ENCODE data around the gene OR10K2.
"Not testable (repeated sequence)": the region's sequence is repeated elsewhere in the genome, so short reads cannot be mapped to it uniquely, and the experiment has no call there.

Gene OR10K2

DNA sequence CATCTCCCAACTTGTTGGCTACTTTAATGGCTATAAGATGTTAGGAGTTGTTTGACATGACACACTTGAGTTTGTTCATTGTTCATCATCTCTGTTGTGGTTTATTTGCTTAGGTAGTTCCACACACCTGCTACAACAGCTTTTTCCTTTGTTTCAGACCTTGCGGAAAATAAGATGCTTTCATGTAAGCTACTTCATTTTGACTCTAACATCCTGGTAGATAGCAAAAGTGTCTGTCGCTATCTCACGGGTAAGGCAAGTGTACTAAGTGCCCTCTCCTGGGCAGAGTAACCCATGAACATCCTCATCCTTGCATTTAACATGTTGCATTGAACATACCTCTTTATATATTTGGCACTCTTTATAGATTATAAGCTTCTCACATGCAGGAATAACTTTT lies 25.2 kb downstream of the OR10K2 start:
- no peak overlapping the region for H3K4me3 ChIP-seq (ENCODE audit: low read length)
- H3K4me1 ChIP-seq (ENCODE audit: insufficient read depth, low read length) = no peaks in the 10 kb centered on the region
- H3K27me3 ChIP-seq (ENCODE audit: insufficient read depth, low read length) = no peaks in the 10 kb centered on the region
- no peak overlapping the region for H2AFZ ChIP-seq (ENCODE audit: low read depth, low read length)
- H3K9me3 ChIP-seq (ENCODE audit: low read length) = no peaks in the 10 kb centered on the region
- H3K36me3 ChIP-seq (ENCODE audit: insufficient read depth, low read length) = no peaks in the 10 kb centered on the region

DNA sequence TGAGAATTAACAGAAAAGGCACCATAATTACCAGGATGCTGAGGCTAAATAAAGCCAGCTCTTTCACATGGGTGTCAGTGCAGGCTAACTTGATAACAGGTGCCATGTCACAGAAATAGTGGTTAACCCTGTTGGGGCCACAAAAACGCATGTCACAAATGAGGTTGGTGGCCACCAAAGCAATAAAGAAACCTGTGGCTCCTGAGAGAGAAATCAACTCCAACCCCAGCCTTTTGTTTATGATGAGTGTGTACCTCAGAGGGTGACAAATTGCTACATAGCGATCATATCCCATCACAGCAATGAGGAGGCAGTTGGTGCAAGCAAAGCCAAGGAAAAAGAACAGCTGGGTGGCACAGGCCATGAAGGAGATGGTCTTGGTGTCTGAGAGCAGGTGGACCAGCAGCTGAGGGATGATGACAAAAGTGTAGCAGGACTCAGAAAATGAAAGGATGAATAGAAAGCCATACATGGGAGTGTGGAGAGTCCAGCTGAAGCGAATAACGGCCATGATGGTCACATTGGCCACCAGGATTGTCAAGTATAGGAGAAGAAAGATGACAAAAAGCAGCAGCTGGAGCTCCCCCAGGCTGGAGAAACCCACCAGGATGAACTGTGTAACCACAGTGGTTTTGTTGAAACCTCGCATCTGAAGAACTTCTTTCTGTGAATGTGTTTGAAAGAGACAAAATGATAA lies 27.1 kb downstream of the OR10K2 start, which contains the start of gene OR10T2:
Gene OR10T2, minus strand, starts transcription at position 649 of the 697 bp plus-strand sequence. Its CDS starts 0 bp downstream, at position 649.
- no peaks in the 10 kb centered on the region for H3K36me3 ChIP-seq (ENCODE audit: insufficient read depth, low read length)

DNA sequence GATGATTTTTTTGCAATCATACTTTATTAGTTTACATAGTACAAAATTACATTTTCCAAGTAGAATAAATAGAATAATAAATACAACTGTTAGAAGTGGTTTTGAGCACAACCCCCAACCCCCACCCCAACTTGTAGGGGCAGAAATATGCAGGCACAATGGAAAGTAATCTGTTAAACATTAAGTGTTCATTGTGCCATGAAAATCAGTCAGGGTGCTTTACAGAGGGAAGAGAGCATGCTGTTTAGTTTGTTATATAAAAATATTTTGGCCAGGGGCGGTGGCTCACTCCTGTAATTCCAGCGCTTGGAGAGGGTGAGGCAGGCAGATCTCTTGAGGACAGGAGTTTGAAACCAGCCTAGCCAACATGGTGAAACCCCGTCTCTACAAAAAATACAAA lies 29.4 kb downstream of the OR10K2 start:
- Histone ChIP-seq H2AFZ (ENCODE audit: low read depth, low read length) (no peak overlapping the region), H3K9me3 (ENCODE audit: low read length) (no peaks in the 10 kb centered on the region), H3K27me3 (ENCODE audit: insufficient read depth, low read length) (no peaks in the 10 kb centered on the region), H3K36me3 (ENCODE audit: insufficient read depth, low read length) (no peaks in the 10 kb centered on the region), H3K4me3 (ENCODE audit: low read length) (no peak overlapping the region), H3K4me1 (ENCODE audit: insufficient read depth, low read length) (no peaks in the 10 kb centered on the region)

More for the DNA sequence above, 27.1 kb downstream of the OR10K2 start, which contains the start of gene OR10T2:
- no peaks in the 10 kb centered on the region for H3K9me3 ChIP-seq (ENCODE audit: low read length)
- no peaks in the 10 kb centered on the region for H3K4me1 ChIP-seq (ENCODE audit: insufficient read depth, low read length)
- no peak within 1 kb of the TSS for H2AFZ ChIP-seq (ENCODE audit: low read depth, low read length)
- H3K4me3 ChIP-seq (ENCODE audit: low read length) = no peak within 1 kb of the TSS
- H3K27me3 ChIP-seq (ENCODE audit: insufficient read depth, low read length) = no peaks in the 10 kb centered on the region

DNA sequence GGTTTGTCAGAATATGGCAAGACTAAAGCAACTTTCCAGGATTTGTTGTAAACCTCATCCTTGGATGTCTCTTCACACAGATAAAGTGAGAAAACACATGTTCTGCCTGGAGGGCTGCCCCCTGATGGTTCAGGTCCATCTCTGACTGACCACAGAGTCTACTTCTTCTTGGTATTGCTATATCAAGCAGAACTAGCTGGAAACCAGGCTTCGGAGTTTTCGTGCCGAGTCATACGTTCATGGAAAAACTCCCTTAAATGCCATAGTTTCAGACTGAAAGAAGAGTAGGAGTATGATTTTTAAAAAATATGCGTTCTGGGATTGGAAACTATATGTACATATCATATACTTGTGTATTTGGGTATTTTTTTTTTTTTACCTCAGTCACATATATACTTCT lies 32.6 kb downstream of the OR10K2 start:
- no peaks in the 10 kb centered on the region for H3K36me3 ChIP-seq (ENCODE audit: insufficient read depth, low read length)
- no peaks in the 10 kb centered on the region for H3K9me3 ChIP-seq (ENCODE audit: low read length)
- H3K4me1 ChIP-seq (ENCODE audit: insufficient read depth, low read length) = no peaks in the 10 kb centered on the region
- no peak overlapping the region for H2AFZ ChIP-seq (ENCODE audit: low read depth, low read length)
- no peaks in the 10 kb centered on the region for H3K27me3 ChIP-seq (ENCODE audit: insufficient read depth, low read length)
- no peak overlapping the region for H3K4me3 ChIP-seq (ENCODE audit: low read length)

DNA sequence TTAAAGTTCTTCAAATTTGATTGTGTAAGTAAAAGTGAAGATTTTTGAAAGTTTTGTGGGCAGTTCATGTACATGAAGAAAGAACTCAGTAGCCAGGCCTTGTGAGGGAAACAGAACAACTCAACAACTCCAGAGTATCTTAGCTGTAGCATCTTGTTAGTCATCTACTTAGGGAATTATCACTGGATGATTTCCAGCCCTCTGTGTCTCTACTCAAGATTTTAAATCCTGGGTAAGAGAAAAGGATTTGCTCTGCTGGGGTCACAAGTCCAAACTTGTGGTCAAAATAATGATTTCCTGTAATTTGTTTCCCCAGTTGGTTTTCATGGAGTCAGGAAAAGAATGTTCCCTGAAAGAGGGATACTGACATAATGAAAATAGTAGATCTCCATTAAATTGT lies 34.9 kb downstream of the OR10K2 start:
- no peak overlapping the region for H2AFZ ChIP-seq (ENCODE audit: low read depth, low read length)
- no peaks in the 10 kb centered on the region for H3K9me3 ChIP-seq (ENCODE audit: low read length)
- H3K27me3 ChIP-seq (ENCODE audit: insufficient read depth, low read length) = no peaks in the 10 kb centered on the region
- no peaks in the 10 kb centered on the region for H3K36me3 ChIP-seq (ENCODE audit: insufficient read depth, low read length)
- no peak overlapping the region for H3K4me3 ChIP-seq (ENCODE audit: low read length)
- H3K4me1 ChIP-seq (ENCODE audit: insufficient read depth, low read length) = no peaks in the 10 kb centered on the region

DNA sequence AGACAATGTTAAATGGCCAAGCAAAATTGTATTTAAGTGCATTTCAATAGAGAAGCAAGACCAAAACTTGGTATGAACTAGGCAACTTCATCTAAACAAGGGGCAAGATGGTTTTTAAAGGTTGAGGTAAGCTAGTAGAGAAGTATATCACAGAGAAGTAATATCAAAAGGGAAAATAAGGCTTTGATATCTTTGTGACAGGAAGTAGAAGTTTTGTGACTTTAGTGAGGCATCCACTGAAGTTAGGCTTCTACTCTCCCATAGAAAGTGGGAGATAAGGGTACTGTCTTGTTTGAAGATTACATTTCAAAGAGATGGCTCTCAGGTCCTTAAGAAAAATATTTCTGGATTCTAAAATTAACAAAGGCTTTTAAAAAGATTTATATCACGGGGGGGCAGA lies 35.7 kb downstream of the OR10K2 start:
- H3K4me1 ChIP-seq (ENCODE audit: insufficient read depth, low read length) = no peaks in the 10 kb centered on the region
- no peak overlapping the region for H3K4me3 ChIP-seq (ENCODE audit: low read length)
- H2AFZ ChIP-seq (ENCODE audit: low read depth, low read length) = no peak overlapping the region
- no peaks in the 10 kb centered on the region for H3K27me3 ChIP-seq (ENCODE audit: insufficient read depth, low read length)
- H3K9me3 ChIP-seq (ENCODE audit: low read length) = no peaks in the 10 kb centered on the region
- H3K36me3 ChIP-seq (ENCODE audit: insufficient read depth, low read length) = no peaks in the 10 kb centered on the region

DNA sequence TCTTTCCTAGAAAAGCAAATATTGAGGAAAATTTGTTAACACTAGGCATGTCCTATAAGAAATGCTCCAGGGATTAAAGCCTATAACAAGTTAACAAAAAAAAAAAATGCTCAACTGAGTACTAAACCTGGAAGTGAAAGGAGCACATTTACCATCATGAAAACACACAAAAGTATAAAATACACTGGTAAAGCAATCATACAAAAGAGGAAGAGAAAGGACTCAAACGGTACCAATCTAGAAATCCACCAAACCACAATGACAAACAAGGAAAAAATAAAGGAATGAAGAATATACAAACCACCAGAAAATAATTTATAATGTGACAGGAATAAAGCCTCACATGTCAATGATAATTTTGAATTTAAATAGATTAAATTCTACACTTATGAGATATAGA lies 51.2 kb downstream of the OR10K2 start:
- H3K27me3 ChIP-seq (ENCODE audit: insufficient read depth, low read length) = no peaks in the 10 kb centered on the region
- no peaks in the 10 kb centered on the region for H3K36me3 ChIP-seq (ENCODE audit: insufficient read depth, low read length)
- no peaks in the 10 kb centered on the region for H3K9me3 ChIP-seq (ENCODE audit: low read length)
- no peak overlapping the region for H3K4me3 ChIP-seq (ENCODE audit: low read length)
- no peaks in the 10 kb centered on the region for H3K4me1 ChIP-seq (ENCODE audit: insufficient read depth, low read length)
- no peak overlapping the region for H2AFZ ChIP-seq (ENCODE audit: low read depth, low read length)

DNA sequence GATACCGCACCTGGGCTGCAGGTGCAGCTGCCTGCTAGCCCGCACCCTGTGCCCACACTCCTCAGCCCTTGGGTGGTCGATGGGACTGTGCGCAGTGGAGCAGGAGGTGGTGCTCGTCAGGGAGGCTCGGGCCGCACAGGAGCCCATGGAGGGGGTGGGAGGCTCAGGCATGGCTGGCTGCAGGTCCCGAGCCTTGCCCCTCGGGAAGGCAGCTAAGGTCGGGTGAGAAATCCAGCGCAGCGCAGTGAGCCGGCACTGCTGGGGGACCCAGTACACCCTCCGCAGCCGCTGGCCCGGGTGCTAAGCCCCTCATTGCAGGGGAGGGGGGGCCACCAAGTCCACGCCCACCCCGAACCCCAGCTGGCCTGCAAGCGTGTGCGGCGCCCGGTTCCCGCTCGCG lies 51.9 kb downstream of the OR10K2 start:
- not testable (repeated sequence) for H3K4me3 ChIP-seq (ENCODE audit: low read length); H3K4me1 ChIP-seq (ENCODE audit: insufficient read depth, low read length); H2AFZ ChIP-seq (ENCODE audit: low read depth, low read length); H3K36me3 ChIP-seq (ENCODE audit: insufficient read depth, low read length); H3K9me3 ChIP-seq (ENCODE audit: low read length); H3K27me3 ChIP-seq (ENCODE audit: insufficient read depth, low read length)

DNA sequence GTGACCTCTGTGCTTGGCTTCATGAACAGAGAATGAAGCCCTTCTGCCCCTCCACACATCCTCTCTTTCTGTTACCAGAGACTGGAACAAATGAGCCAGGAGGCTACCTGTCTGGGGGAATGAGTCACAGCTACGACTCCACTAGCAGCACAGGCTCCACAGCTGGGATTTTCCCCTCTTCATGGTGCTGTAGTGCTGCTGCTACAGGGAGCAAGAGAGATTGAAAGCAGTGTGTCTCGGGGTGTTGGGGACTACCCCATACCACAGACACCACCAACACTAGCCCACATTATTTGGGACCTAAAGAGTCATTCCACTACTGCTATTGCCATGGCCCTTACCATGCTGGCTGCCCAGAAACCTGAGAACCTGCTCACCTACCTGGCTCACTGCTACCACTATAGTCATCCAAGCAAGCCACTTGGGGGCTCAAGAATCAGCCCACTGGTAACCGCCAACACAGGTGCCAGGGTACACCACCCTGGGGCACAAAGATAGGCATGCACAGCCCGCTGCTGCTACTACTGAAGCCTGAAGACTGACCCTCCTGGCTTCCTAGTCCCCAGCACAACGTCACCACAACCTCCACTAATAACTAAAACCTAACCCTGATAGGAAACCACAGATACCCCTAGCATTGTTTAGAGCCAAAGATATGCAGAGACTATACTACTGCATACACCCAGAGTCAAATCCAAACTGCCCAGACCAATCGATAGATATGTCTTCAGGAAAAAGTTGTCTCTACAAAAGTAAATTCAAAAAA lies 54.7 kb downstream of the OR10K2 start:
- Histone ChIP-seq H3K4me3 (ENCODE audit: low read length) (no peak overlapping the region), H2AFZ (ENCODE audit: low read depth, low read length) (no peak overlapping the region), H3K4me1 (ENCODE audit: insufficient read depth, low read length) (no peaks in the 10 kb centered on the region)

More for the DNA sequence above, 54.7 kb downstream of the OR10K2 start:
- H3K27me3 ChIP-seq (ENCODE audit: insufficient read depth, low read length) = no peaks in the 10 kb centered on the region
- no peaks in the 10 kb centered on the region for H3K36me3 ChIP-seq (ENCODE audit: insufficient read depth, low read length)
- no peaks in the 10 kb centered on the region for H3K9me3 ChIP-seq (ENCODE audit: low read length)

All from neuron (in vitro differentiated cells).